SKM-1 treated with dmso at 0.1 percent for 144 hours (cell line): ENCODE measurements around the gene NECAB2.

ENCODE experiments used
- DNase-seq: peaks from one replicate; lab custom pipeline; 2025; ENCODE audit not compliant: unreplicated experiment; lab: John Stamatoyannopoulos, UW

NECAB2 gene

GRCh38 chr16:83967838-83968305 is at the start of gene NECAB2:
Gene NECAB2, plus strand, starts transcription at chr16:83968244. Its CDS starts 405 bp downstream, at chr16:83968649.
- DNase-seq, result no peak

DNA sequence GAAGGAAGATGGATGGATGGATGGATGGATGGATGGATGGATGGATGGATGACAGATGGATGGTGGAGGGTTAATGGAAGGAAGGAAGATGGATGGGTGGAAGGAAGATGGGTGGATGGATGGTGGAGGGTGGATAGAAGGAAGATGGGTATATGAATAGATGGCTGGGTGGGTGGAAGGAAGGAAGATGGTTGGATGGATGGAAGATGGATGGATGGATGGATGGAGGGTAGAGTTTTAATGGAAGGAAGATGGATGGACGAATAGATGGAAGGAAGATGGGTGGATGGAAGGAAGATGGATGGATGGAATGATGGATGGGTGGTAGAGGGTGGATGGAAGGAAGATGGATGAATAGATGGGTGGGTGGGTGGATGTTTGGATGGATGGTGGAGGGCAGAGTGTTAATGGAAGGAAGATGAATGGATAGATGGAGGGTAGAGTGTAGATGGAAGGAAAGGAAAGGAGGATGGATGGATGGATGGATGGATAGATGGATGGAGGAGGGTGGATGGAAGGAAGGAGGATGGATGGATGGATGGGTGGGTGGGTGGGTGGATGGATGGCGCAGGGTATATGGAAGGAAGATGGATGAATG is 47.1 kb upstream of the NECAB2 start:
- DNase-seq, result no peak

DNA sequence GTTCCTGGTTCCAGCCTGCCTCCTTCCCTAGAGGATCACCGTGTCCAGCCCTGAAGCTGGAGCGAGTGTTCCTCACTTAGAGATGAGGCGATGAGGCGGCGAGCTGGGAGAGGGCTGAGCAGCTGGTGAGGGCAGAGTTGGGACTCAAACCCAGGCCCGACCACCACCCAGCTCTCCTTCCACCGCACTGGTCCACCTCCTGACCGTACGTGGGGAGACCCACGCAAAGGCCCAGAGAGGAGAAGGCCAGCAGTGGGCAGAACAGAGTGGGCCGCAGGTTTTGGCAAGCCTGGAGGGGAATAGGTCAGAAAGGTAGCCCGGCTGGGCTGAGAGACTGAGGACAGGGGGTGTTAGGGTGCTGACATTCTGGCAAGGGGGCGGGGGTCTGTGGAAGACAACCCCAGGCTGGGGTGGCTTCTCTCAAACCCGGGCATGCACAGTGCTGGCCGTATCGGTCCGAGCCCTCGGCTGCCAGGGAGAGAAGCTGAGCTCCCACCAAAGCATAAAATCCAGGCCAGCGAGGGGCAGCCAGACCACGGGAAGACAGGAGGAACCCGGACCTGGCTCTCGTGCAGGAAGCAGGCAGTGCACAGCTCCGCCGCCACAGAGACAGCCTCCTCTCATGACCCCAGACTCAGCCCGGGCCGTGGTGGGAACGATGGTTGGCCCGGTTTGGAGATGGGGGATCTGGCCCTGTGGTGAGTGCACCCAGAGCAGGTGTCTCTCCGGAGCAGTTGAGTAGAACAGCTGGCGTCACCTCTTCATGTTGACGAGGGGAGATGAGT is 44.3 kb upstream of the NECAB2 start:
- no peak for DNase-seq

DNA sequence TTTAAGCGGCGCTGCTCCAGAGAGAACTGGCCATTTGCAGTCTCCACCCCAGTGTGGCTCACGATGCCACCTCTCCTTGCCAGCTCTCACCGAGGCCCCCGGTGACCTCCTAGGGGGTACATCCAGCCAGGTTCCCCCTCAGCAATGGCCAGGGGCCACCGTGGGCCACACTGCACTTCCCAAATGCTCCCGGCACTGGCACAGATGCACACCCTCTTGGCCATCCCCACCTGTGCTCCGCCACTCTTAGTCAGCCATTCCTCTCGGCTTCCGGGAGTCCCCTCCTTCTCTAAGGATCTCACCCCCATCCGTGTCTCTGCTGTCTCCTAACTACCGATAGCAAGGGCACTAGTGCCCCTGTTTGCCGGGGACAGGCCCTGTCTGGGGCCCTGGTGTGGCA is 43.4 kb upstream of the NECAB2 start:
- no peak for DNase-seq

DNA sequence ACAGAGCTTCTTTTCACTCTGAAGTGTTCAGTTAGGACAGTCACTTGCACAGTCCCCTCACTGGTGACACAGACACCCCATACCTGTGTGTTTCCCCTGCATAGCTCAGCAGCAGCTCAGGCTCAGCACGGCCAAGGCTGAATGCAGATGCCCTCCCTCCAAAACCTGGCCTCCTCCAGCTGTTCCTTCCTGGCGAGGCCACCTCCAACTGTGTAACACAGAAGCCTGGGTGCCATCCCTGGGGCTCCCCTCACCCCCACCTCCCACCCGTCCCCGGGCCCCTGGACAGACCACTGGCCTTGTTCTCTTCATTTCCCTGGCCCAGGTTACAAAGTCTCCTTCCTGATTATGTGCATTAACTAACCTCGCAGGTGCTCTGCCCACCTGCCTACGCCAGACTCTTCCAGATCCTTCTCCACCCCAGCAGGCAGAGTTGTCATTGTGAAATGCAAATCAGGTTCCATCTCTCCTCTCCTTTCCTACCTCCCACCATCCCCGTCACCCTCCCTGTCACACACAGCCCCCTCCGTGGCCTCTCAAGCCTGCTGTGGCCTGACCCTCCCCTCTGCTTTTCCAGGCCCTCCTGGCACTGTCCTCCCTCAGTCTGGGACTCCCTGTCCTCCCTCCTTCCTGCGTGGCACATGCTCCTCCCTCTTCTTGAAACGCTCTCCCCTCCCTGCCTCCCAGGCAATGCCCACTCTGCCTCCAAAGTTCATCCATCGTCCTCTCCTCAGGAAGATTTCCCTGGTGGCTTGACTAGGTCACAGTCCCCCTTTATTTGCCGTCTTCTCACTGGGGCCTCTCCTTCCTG is 42.7 kb upstream of the NECAB2 start:
- DNase-seq, result no peak

DNA sequence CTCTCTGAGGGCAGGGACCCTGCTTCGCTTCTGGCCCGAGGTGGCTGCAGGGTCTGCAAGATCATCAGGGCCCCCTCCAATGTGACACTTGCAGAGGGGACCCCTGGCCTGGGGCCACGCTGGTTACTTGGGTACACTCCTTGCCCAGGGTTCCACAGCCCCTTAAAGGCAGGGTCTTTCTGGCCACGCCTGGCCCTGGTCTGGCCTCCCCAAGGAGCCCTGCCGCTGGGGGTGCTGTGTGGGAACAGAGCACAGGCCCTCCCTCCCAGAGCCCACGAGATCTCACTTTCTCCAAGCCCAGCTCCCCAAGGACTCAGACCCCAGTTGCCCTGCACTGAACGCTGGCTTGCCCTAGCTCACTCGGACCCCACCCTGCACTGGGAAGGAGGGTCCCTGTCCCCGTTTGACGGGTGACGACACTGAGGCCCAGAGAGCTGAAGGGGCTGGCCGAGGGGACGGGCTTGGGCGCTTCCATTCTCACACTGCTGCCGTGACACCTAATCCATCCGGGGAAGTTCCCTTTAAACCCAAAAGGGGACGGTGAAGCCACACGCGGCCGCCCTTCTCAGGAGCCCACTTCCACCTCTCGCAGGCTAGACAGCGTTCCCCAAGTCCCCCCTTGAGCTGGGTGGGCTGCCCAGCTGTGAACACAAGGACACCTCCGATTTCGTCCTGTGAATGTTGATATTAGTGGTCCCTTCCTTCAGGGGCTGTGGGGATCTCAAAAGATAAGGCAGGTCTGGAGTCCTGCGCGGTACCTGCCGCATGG is 41.9 kb upstream of the NECAB2 start:
- no peak for DNase-seq

DNA sequence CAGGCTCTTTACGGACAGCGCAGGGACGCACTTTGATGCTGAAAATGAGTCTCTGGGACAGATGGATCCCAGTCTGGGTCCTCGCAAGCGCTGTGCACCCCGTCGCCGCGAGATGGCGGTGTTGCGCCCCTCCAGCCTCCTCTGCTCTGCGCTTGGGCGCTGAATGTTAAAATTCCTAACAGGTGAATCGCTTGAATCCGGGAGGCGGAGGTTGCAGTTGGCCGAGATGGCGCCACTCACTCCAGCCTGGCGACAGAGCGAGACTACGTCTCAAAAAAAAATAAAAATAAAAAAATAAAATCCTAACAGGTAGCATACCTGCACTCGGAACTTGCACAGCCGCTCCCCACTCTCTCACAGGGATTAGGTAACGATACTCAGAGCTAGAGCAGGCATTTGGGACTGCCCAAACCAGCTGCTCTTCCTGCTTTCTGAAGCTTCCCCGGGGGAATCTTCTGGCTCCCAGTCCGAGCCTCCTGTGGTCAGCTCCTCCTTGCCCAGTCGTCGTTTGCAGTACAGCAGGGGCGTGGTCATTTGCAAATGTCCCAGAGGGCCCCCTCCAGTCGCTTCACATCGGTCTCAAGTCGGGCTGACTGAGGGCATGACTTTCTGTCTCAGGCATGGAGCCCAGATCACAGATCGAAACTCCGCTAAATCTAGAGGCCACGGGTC is 41.2 kb upstream of the NECAB2 start:
- DNase-seq, result peak; percentile 44

DNA sequence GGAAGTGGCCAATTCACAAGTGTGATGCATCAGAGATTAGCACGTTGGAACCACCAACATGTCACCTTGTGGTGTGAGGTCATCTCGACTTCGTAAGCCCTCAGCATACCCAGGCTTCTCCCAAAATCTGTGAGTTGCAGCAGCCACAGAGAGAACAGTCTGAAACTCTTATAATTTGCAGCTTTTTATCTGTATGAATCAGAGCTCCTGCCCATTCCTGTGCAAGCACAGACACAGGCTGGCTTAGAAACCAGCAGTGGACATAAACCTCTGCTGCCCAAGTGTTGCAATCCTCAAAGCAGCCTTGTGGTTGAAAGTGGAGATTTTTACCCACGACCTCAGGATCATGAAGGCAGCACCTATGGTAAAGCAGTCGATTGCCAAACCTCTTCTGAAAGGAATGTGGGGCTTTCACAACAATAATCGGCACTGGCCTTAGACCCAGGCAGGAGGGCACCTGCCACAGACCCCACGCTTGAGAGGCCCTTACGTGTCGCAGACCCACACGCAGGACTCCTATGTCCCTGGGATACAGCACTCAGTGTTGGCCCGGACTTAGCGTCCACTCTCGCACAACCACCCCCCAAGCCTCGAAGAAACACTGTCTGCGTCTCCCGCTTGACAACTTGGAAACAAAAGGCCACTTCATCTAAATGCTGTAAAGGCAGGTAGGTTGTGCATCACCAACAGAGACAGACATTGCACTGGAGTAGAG is 39.5 kb upstream of the NECAB2 start:
- no peak for DNase-seq

DNA sequence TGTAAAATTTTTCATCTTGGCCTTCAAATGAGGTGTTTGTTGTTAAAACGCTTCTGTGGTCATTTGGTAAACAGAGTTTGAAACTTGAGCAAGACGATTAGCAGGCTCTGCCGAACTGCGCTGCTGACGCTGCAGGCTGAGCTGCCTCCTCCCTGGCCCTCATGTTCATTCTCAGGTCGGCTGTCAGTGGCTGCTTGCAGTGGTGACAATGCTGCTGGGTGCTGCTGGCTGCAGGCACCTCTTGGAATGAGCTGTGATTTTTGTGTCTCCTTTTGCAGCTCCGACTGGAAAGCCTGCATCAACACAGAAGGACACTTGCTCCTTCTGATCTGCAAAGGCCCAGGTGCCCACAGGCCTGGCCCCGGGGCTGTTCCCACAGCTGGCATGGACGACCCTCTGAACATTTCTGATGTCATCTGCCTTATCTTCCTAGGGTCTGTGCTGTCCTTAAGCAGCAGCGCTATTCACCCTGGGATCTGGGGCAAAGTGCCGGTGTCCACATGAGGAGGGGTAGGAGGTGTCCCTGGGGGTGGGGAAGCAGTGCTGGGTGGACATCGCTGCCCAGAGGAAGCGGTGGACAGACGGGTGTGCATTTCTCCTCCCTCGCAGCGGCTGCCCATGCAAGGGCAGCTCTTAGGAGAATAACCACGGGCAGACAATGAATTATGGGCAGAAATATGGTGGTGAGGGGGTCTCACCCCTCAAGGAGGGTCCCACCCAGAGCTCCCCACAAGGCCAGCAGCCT is 38.1 kb upstream of the NECAB2 start:
- no peak for DNase-seq

- no peak for DNase-seq
Measured at GRCh38 chr16:83930730-83931500, 37.1 kb upstream of the NECAB2 start.

DNA sequence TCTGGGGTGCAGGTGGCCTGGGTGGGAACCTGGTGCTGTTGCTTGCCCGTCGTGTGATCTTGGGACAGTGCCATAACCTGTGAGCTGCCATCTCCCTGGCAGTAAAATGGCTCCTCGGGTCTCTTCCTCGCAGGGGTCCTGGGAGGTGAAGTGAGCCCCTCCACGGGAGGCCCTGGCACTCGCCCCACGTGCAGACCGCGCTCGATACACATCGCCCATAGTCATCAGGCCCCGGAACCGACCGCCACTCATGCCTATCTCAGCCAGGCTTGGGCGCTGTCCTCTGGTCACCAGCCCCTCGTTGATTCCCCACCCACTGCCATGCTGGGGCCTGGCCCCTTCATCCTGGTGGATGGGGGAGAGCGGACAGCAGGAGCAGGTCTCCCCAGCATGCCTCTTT is 36.5 kb upstream of the NECAB2 start:
- no peak for DNase-seq

DNA sequence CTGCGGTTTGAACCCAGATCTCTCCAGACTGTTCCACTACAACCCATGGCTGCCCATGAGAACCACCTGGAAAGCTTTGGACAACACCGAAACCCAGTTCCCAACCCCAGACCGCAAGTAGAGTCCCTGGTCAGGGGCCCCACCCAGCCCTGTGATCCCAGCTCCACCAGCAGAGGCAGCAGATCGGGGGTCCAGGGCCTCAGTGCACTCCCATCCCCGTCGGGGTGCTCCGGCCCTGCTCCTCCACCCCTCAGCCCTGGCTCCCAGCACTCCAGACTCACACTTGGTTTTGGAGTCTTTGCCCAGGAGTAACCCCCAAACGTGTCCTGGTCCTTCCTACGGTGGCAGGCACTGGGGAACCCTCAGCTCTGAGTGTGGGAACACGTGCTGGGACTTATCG is 35.7 kb upstream of the NECAB2 start:
- no peak for DNase-seq

- no peak for DNase-seq
Measured at GRCh38 chr16:83932955-83933673, 34.9 kb upstream of the NECAB2 start.

- no peak for DNase-seq
Measured at GRCh38 chr16:83933885-83934683, 34.0 kb upstream of the NECAB2 start.

- DNase-seq, result no peak
Measured at GRCh38 chr16:83934684-83934977, 33.4 kb upstream of the NECAB2 start.

GRCh38 chr16:83935005-83935857 is 32.8 kb upstream of the NECAB2 start:
- no peak for DNase-seq
